Measurements from ENCODE around the gene RIMS1. TPM values are rescaled to one million over a fixed set of nuclear protein-coding genes. Genes with fewer than 3 reads are reported as not detected.

RIMS1 gene
- total and polyA plus RNA-seq, 4 donors: 0.14 to 5.7 (median 1.6) TPM

GRCh38 chr6:72080260-72080941, 194.1 kb downstream of the RIMS1 start:
- DNase-seq (no peak), ATAC-seq (ENCODE audit: insufficient read depth, low FRiP score) (no peak)
- Histone ChIP-seq H3K9me3 (ENCODE audit: control insufficient read depth in 4 of 4, insufficient read depth in 3 of 4, low read length in 3 of 4) (no peaks in the 10 kb centered on the region), H3K4me3 (no peak overlapping the region), H3K27me3 (ENCODE audit: control insufficient read depth in 3 of 3, insufficient read depth in 3 of 3, low read length in 2 of 3) (no peaks in the 10 kb centered on the region), H3K27ac (ENCODE audit: low read depth in 1 of 2, low read length in 1 of 2) (no peak overlapping the region), H3K4me1 (ENCODE audit: control insufficient read depth in 5 of 5, insufficient read depth in 5 of 5, low read length in 5 of 5) (no peaks in the 10 kb centered on the region), H3K36me3 (ENCODE audit: control insufficient read depth in 4 of 4, insufficient read depth in 4 of 4, low read length in 4 of 4) (no peaks in the 10 kb centered on the region), H3K9ac (ENCODE audit: insufficient read depth in 1 of 2, low read length in 2 of 2) (no peak overlapping the region)
- no peak for TF ChIP-seq CTCF (IDR thresholded peaks at IDR 0.05; ENCODE audit: control extremely low read depth, extremely low read depth)
- WGBS, 2 donors: 79 to 81% methylated on average over 2 of the region's 2 CpGs

- Histone ChIP-seq H3K27ac (ENCODE audit: low read depth in 1 of 2, low read length in 1 of 2) (no peak overlapping the region), H3K27me3 (ENCODE audit: control insufficient read depth in 3 of 3, insufficient read depth in 3 of 3, low read length in 2 of 3) (no peaks in the 10 kb centered on the region)
These were observed 195.5 kb downstream of the RIMS1 start for GRCh38 chr6:72081871-72082270.

GRCh38 chr6:72083976-72084375, 197.6 kb downstream of the RIMS1 start:
- no peak for TF ChIP-seq CTCF (IDR thresholded peaks at IDR 0.05; ENCODE audit: control extremely low read depth, extremely low read depth)

More at GRCh38 chr6:72081871-72082270, 195.5 kb downstream of the RIMS1 start:
- H3K9ac ChIP-seq (ENCODE audit: insufficient read depth in 1 of 2, low read length in 2 of 2): no peak overlapping the region
- ATAC-seq (ENCODE audit: insufficient read depth, low FRiP score) (no peak), DNase-seq (no peak)
- no peak for TF ChIP-seq CTCF (IDR thresholded peaks at IDR 0.05; ENCODE audit: control extremely low read depth, extremely low read depth)
- no peaks in the 10 kb centered on the region for H3K36me3 ChIP-seq (ENCODE audit: control insufficient read depth in 4 of 4, insufficient read depth in 4 of 4, low read length in 4 of 4)
- no peak overlapping the region for H3K4me3 ChIP-seq
- no peaks in the 10 kb centered on the region for H3K4me1 ChIP-seq (ENCODE audit: control insufficient read depth in 5 of 5, insufficient read depth in 5 of 5, low read length in 5 of 5)
- H3K9me3 ChIP-seq (ENCODE audit: control insufficient read depth in 4 of 4, insufficient read depth in 3 of 4, low read length in 3 of 4): no peaks in the 10 kb centered on the region

More at GRCh38 chr6:72083976-72084375, 197.6 kb downstream of the RIMS1 start:
- Histone ChIP-seq H3K9ac (ENCODE audit: insufficient read depth in 1 of 2, low read length in 2 of 2) (no peak overlapping the region), H3K36me3 (ENCODE audit: control insufficient read depth in 4 of 4, insufficient read depth in 4 of 4, low read length in 4 of 4) (no peaks in the 10 kb centered on the region), H3K27me3 (ENCODE audit: control insufficient read depth in 3 of 3, insufficient read depth in 3 of 3, low read length in 2 of 3) (no peaks in the 10 kb centered on the region), H3K27ac (ENCODE audit: low read depth in 1 of 2, low read length in 1 of 2) (no peak overlapping the region), H3K9me3 (ENCODE audit: control insufficient read depth in 4 of 4, insufficient read depth in 3 of 4, low read length in 3 of 4) (no peaks in the 10 kb centered on the region), H3K4me3 (no peak overlapping the region), H3K4me1 (ENCODE audit: control insufficient read depth in 5 of 5, insufficient read depth in 5 of 5, low read length in 5 of 5) (no peaks in the 10 kb centered on the region)
- DNase-seq (no peak), ATAC-seq (ENCODE audit: insufficient read depth, low FRiP score) (no peak)
- whole genome bisulfite sequencing, 2 donors: 37 to 92% methylated on average over 1 of the region's 1 CpG
